ENCODE measurements around the gene ATG9B.

Gene ATG9B

DNA sequence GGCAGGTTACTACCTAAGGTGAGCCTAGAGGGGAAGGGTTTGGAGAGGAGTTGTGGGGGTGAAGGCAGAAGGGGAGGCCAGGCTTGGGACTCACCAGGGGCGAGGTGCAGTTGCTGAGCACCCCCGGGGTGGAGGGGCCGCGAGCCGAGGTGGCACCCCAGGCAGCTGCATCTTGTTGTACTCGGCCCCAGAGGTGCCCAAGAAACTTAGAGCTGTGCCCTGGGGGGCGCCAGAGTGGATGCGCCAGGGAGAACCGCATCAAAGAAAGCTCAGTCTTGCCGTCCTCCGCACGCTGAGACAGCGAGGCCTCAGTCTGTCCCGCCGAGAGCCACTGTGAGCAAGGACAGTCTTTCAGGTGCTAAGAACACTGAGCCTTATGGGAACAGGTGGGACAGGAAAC is 7.4 kb downstream of the ATG9B start:
- Histone ChIP-seq H3K27ac (no peak overlapping the region), H3K4me3 (ENCODE audit: low read depth, low read length) (no peak overlapping the region), H3K36me3 (replicated peaks) (no peaks in the 10 kb centered on the region), H3K27me3 (replicated peaks) (peaks cover 33% of the 10 kb centered on the region)
- TF ChIP-seq, protein P1, sequence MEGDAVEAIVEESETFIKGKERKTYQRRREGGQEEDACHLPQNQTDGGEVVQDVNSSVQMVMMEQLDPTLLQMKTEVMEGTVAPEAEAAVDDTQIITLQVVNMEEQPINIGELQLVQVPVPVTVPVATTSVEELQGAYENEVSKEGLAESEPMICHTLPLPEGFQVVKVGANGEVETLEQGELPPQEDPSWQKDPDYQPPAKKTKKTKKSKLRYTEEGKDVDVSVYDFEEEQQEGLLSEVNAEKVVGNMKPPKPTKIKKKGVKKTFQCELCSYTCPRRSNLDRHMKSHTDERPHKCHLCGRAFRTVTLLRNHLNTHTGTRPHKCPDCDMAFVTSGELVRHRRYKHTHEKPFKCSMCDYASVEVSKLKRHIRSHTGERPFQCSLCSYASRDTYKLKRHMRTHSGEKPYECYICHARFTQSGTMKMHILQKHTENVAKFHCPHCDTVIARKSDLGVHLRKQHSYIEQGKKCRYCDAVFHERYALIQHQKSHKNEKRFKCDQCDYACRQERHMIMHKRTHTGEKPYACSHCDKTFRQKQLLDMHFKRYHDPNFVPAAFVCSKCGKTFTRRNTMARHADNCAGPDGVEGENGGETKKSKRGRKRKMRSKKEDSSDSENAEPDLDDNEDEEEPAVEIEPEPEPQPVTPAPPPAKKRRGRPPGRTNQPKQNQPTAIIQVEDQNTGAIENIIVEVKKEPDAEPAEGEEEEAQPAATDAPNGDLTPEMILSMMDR (IDR thresholded peaks at IDR 0.05; ENCODE audit: low read depth, low read length, missing control alignments): no peak
- no peak for DNase-seq
- in situ Hi-C loops (cut with HindIII; ENCODE audit: low pct_ligation_motif_present, low sequenced_read_pairs): no loop called here

DNA sequence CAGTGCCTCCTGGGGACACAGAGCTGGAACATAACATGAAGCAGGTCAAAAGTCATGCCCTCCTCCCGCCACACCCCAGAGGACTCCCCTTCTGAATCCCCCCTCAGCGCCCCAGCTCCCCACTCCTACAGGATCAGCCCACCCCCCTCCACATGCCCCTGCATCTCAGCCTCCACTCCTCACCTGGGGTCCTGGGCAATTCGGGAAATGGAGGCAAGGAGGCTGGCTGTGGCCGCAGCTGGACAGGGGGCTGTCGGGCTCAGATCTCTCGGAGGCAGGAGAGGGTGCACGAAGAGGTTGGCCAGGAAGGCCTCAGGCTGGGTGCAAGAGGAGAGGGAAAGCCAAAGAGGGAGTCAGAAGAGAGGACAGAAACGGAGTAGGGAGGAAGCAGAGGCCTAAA is 7.8 kb downstream of the ATG9B start:
- Histone ChIP-seq H3K27me3 (replicated peaks) (peaks cover 33% of the 10 kb centered on the region), H3K36me3 (replicated peaks) (no peaks in the 10 kb centered on the region), H3K4me3 (ENCODE audit: low read depth, low read length) (no peak overlapping the region), H3K27ac (no peak overlapping the region)
- TF ChIP-seq, protein P1 (IDR thresholded peaks at IDR 0.05; ENCODE audit: low read depth, low read length, missing control alignments): no peak
- in situ Hi-C loops (cut with HindIII; ENCODE audit: low pct_ligation_motif_present, low sequenced_read_pairs): no loop called here
- no peak for DNase-seq

DNA sequence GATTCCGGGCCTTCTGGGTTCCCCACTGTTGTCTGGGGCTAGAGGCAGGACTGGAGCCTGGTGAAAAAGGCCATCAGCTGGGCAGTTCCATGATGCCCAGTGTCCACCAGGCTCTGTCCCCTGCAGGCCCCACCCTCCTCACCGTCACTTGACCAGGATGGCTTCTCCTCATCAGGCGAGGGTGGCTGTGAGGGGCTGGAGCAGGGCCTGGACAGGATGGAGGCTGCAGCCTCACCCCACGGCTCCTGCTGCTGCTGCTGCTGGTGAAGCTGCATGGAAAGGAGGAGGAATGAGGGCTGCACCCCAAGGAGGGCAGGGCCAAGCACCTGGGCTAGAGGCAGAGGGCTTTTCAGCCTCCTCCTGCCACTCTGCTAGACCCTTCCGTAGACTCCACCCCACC is 8.3 kb downstream of the ATG9B start:
- Histone ChIP-seq H3K27ac (no peak overlapping the region), H3K27me3 (replicated peaks) (peaks cover 33% of the 10 kb centered on the region), H3K36me3 (replicated peaks) (no peaks in the 10 kb centered on the region), H3K4me3 (ENCODE audit: low read depth, low read length) (no peak overlapping the region)
- DNase-seq: no peak
- TF ChIP-seq, protein P1 (IDR thresholded peaks at IDR 0.05; ENCODE audit: low read depth, low read length, missing control alignments): no peak
- in situ Hi-C loops (cut with HindIII; ENCODE audit: low pct_ligation_motif_present, low sequenced_read_pairs): no loop called here

DNA sequence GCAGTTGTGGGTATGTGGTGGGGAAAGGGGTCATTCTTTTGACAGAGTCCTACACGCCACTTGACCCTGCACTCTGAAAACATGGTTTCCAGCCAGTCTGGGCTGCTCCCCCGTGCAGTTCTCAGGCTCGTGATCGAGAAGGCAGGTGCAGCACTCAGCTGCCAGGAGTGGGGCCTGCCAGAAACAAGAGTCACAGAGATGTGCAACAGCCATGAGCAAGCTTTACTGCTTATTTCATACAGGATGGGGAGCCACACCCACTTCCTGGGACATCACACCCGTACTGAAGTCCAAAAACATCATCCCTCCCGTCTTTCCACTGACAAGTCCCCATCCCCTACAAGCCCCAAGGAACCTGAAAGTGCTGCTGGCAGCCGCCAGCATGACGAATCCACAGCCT is 9.3 kb downstream of the ATG9B start:
- in situ Hi-C loops (cut with HindIII; ENCODE audit: low pct_ligation_motif_present, low sequenced_read_pairs): no loop called here
- Histone ChIP-seq H3K27ac (no peak overlapping the region), H3K4me3 (ENCODE audit: low read depth, low read length) (no peak overlapping the region), H3K36me3 (replicated peaks) (no peaks in the 10 kb centered on the region), H3K27me3 (replicated peaks) (peaks cover 24% of the 10 kb centered on the region)
- TF ChIP-seq, protein P1 (IDR thresholded peaks at IDR 0.05; ENCODE audit: low read depth, low read length, missing control alignments): no peak
- no peak for DNase-seq

DNA sequence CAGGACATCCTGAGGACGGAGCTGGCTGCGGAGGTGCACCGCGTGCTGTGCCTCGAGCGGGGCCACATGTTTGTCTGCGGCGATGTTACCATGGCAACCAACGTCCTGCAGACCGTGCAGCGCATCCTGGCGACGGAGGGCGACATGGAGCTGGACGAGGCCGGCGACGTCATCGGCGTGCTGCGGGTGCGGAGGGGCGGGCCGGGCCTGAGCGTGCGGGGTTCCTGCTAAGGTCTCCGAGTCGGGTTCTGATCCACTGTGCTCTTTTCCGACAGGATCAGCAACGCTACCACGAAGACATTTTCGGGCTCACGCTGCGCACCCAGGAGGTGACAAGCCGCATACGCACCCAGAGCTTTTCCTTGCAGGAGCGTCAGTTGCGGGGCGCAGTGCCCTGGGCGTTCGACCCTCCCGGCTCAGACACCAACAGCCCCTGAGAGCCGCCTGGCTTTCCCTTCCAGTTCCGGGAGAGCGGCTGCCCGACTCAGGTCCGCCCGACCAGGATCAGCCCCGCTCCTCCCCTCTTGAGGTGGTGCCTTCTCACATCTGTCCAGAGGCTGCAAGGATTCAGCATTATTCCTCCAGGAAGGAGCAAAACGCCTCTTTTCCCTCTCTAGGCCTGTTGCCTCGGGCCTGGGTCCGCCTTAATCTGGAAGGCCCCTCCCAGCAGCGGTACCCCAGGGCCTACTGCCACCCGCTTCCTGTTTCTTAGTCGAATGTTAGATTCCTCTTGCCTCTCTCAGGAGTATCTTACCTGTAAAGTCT is 10.4 kb downstream of the ATG9B start:
- TF ChIP-seq, protein P1 (IDR thresholded peaks at IDR 0.05; ENCODE audit: low read depth, low read length, missing control alignments): peak; percentile 18
- Histone ChIP-seq H3K36me3 (replicated peaks) (no peaks in the 10 kb centered on the region), H3K27me3 (replicated peaks) (peaks cover 14% of the 10 kb centered on the region), H3K4me3 (ENCODE audit: low read depth, low read length) (peak overlapping the region; percentile 52), H3K27ac (no peak overlapping the region)
- in situ Hi-C loops (cut with HindIII; ENCODE audit: low pct_ligation_motif_present, low sequenced_read_pairs): no loop called here
- DNase-seq: peak; percentile 79

DNA sequence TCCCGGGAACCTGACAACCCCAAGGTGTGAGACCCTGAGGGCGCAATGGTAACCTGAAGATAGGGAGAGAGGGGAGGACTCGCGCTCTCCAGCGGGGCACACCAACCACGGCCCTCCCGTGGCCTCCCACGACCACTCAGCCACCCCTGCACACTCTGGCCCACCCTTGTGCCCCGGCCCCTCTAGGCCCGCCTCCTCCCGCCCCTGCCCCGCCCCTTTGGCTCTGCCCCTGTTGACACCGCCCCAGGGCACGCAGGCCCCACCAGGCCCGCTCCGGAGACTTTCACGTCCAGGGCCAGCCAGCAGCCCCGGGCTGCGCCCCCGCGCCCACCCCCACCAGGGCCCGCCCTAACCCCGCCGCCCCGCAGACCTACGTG is 10.9 kb downstream of the ATG9B start:
- H3K27me3 ChIP-seq (replicated peaks): peaks cover 10% of the 10 kb centered on the region
- TF ChIP-seq, protein P1 (IDR thresholded peaks at IDR 0.05; ENCODE audit: low read depth, low read length, missing control alignments): no peak
- in situ Hi-C loops (cut with HindIII; ENCODE audit: low pct_ligation_motif_present, low sequenced_read_pairs): no loop called here
- H3K36me3 ChIP-seq (replicated peaks): no peaks in the 10 kb centered on the region
- peak overlapping the region; percentile 52 for H3K4me3 ChIP-seq (ENCODE audit: low read depth, low read length)
- no peak overlapping the region for H3K27ac ChIP-seq
- no peak for DNase-seq
